Skin of body (tissue), 1 donor: ENCODE results near the gene JUN. TPM values are rescaled to one million over a fixed set of nuclear protein-coding genes. Genes with fewer than 3 reads are reported as not detected.

Source experiments
- total RNA-seq: library from RNA; depleted of rRNA; stranded (reverse); fragments of >200 nt; gene quantifications from one replicate; pipeline ENCODE4 v1.2.3, GENCODE V29; 2014

The JUN gene
- total RNA-seq, 1 donor from 2014 or later, result 151 TPM

Other genes with a start within 250 kb of the JUN start
- gene OMA1, start 237.3 kb downstream of the JUN start, total RNA-seq, result 39.4 TPM
- gene TACSTD2, start 206.8 kb downstream of the JUN start, total RNA-seq, result 83.3 TPM
- gene MYSM1, start 84.0 kb downstream of the JUN start, total RNA-seq, result 38.7 TPM